Activated CD4-positive, alpha-beta T cell treated with anti-CD3 and anti-CD28 coated beads for 4 hours (primary cell): ENCODE results near the gene PHF19.

Experiments used
- DNase-seq, 2 donors: peaks; one replicate each; pipeline ENCODE4 v3.0.0-alpha.2; 2020

PHF19 gene

DNA sequence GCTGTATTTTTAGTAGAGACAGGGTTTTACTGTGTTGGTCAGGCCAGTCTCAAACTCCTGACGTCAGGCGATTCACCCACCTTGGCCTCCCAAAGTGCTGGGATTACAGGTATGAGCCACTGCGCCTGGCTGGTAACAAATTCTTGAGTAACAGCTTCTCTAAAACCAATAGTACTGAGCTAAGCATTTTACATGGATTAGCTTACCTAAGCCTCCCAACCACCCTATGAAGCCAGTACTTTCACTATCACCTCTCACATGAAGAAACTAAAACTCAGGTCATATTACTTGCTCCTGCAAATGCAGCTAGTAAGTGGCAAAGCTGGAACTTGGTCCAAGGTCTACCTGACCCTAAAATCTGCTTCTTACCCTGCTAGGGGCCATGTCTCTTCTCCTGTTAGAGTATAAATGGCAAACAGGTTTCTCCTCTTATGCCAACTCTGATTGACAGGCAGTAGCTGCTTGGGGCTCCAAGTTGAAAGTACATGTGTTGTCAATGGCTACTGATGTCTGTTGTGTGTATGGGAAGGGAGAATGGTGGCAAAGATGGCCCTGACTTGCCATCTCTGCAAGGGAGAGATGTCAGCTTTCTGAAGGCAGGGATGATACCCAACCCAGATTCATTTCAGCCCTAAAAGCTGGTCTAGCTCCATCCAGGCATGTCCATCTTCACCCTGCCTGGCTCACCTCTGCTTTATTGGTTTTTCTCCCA lies 4.0 kb downstream of the PHF19 start:
- DNase-seq, result no peak

DNA sequence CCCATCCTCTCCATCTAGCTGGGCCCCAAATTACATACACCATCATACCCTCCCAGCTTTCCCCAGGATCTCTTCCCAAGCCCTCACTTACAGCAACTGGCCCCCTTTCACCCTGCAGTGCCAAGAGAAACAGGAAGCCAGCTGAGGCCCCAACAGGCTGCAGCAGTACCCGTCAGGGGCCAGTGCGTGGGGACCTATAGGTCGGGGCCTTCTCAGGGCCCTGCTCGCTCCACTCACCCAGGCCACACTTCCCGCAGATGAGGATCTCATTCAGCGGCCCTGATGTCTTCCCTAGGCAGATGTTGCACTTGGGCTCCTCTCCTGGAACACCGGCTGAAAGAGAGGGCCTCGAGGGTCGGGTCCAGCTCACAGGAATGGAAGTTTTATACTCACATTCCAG lies 6.8 kb downstream of the PHF19 start:
- DNase-seq, result no peak

DNA sequence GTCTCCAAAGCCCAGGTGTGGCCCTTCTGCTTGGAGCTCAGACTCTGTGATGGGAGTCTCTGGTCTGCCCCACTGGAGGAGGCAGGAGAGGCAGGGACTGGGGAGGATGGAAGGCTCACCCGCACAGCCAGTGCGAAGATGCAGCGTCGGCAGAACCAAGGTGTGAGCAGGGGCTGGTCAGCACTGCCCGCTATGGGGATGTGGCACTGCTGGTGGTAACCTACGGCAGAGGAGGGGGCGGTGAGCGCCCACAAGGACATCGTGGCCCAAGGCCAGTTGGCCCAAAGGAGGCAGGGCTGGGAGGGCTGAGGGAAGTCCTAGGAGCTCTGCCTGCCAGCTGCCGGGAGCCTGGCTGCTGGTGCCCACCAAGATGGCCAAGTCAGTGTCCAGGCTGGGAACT lies 7.3 kb downstream of the PHF19 start:
- no peak for DNase-seq

DNA sequence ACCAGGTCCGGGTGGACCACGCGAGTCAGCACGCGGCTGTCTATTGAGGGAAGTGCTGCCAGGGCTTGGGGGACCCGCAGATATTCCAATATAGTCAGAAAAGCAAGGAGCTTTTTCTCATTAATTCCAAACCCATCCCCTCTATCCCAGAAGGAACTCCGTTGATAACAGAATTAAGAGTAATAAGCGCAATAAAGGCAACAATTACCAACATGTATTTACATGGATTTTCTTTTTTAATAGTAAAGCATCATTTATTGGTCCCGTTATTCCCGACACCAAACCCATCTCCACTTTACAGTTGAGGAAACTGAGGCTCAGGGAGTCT lies 7.7 kb downstream of the PHF19 start:
- DNase-seq, result no peak

DNA sequence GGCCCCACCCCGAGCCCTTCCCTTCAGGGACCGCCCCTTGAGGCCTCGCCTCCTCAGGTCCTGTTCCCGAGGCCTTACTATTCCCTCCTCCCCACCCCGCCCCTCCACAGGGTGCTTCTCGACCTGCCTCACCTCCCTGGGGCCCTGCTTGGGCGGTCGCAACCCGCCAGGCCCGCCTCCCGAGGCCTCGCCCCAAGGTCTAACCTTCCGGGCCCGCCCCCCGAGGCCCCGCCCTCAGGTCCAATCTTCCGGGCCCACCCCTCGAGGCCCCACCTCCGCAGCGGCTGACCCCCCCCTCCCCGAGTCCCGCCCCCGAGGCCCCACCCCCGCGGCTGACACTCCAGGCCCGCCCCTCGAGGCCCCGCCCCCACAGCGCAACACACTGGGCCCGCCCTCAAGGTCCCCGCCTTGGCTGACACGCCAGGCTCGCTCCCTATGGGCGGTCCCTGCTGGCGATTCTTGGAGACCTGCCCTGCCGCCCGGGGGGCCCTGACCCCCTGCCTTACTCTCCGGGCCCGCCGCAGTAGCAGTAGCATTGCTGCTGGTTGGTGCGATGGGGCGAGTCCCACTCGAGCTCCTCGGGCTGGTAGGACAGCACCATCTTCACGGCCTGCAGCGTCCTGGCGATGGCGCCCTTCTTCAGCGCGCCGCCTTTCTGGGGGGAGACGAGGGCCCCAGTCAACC lies 8.2 kb downstream of the PHF19 start:
- peak; percentile 97 to 99 for DNase-seq

DNA sequence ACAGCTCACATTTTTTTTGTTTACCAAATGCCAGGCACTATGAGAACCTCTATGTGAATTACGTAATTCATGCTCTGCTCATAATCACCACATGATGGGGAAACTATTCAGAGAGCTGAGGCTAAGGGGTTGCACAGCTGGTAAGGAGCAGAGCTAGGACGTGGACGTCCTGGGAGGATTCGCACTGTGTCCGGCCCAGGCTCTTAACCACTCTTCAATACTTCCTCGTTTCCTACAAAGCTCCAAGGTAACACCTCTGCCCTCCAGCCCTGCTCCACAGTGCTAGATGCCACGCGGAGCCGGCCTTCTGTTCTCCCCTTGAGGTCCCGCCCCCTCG lies 8.7 kb downstream of the PHF19 start:
- DNase-seq, result no peak

DNA sequence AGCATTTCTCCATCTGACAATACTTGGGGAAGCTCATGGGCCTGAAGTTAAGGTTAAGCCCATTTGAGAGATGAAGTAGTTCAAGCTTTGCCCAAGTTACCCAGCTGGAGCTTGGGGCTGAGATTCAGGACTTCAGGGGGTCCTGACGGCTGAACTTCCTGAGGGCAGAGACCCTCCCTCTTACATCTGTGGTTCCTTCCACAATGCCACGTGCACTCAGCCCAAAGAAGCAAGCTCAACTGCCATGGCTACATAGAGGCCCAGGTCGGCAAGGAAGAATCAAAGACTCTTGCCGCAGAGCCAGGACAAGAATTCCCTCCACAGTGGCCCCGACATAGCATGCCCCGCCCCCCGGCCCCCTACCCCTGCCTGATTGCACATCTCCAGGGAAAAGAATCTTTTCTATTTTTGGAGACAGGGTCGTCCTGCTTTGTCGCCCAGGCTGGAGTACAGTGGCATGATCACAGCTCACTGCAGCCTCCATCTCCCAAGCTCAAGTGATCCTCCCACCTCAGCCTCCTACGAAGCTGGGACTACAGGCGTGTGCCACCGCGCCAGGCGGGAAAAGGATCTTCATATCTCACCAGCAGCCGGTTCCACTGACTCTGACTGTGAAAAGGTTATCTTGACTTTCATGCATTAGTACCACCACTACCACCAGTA lies 9.2 kb downstream of the PHF19 start:
- DNase-seq, result no peak

DNA sequence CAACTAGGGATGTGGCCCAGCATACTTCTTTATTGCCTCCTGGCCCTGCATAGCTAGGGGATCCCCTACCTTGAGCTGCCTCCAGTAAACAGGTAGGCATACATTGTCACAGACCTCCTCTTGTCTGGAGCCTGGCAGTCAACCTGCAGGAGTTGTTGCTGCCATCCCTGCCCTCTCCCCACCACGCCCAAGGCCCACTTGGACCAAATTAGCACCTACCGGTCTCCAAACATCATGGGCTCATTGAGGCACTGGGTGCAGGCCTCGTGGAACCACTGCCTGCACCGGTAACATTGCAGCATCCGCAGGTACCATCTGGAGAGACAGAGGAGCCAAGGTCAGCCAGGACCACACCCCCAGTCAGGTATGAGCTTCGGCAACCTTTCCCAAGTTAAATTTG lies 10.3 kb downstream of the PHF19 start:
- no peak for DNase-seq

DNA sequence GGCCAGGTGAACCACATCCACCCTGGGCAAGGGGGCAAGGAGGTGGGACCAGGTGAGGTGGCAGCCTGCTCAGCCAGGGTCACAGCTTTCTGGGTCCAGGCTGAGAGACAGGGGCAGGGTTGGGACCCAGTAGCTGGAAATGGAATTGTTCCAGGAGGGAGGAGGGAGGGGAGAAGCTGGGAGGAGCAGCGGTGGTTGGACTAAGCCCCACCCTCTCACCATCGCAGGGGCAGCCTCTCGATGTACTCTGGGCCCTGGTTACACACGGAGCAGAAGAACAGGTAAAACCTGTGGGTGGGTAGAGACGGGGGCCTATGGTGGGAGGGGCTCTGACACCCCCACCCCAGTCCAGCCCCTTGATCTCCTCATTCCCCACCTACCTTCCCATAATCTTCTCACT lies 11.2 kb downstream of the PHF19 start:
- no peak for DNase-seq

DNA sequence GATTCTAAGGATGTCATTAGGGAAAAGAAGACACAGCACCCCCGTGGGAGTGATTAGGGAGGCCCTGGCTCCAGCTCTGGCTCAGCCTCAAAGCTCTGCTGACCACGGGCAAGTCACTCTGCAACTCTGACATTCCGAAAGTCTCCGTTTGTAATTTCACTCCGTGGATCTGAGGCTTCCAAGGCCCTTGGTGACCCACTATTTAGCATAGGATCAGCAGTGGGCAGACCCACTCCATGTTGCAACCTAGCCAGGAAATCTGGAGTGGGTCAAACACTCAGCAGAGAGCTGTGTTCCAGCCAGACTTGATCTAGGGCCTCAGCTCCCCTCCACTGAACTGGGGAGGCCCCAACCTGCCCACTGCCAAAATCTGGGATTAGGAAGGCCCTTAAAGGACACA lies 11.8 kb downstream of the PHF19 start:
- DNase-seq, result no peak

DNA sequence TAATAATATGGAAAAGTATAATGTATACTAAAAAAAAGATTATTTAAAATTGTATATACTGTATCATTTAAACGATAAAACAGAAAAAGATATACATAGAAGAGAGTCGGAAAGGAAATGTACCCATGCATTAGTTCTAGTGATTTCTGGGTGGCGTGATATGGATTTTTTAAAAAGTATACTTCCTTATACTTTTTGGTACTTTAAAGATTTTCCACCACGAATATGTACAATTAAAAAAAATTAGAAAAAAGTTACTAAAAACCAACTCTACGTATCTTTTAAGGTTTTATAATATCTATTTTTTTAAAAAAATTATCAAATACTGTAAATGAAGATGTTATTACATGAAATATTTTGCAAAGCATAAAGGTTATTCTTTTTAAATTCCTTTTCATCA lies 12.3 kb downstream of the PHF19 start:
- DNase-seq, result no peak

DNA sequence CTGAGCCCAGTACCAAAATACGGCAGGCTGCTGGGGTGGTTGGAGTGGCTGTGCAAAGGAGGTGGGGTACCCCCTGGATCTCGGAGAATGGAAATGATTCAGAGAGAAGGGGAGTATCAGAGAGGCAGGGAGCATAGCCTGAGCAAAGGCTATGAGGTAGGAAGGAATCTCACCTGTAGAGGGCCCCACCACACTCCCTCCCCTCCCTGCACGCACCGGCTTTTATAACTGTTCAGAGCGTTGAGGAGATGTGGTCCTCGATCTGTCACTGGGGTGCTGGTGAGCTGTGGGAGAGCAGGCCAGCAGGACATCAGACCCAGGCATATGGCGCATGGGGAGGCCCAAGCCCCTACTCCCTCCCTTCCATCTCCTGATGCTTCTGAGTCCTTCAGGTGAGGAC lies 13.2 kb downstream of the PHF19 start:
- DNase-seq, result no peak

DNA sequence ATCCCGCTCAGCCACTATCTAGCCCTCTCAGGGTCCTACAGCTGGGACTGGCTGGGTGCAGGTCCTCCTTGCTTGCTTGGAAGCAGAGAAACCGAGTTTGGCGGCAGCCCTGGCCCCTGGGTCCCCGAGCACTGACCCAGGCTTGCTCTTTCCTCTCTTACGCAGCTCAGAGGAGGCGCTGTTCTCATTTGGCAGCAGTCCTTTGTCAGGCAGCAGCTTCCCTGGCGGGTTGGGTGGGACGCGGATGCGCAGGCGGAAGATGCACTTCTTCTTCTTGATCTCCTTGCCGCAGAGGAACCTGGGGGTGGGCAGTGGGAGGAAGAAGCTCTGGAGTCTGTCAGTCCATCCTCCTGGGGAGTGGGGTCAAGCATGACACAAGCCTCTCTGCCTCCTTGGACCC lies 14.5 kb downstream of the PHF19 start:
- DNase-seq, result no peak

DNA sequence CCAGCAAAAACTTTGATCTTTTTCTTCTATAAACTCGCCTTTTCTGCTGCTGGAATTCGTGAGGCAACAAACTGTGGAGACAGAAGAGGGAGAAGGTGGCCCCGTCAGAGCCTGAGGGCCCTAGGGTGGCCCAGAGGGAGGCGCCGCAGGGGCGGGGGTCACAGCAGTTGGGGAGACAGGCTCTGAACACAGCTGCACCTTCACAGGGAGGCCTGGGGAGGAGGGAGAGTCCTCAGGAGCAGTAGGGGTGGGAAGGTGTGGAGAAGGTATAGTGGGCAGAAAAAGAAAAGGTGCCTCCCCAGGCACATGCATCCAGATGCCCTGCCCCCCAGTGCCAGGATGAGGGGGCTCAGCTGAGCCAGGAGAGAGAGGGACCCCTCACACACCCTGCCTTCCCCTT lies 15.1 kb downstream of the PHF19 start:
- no peak for DNase-seq

DNA sequence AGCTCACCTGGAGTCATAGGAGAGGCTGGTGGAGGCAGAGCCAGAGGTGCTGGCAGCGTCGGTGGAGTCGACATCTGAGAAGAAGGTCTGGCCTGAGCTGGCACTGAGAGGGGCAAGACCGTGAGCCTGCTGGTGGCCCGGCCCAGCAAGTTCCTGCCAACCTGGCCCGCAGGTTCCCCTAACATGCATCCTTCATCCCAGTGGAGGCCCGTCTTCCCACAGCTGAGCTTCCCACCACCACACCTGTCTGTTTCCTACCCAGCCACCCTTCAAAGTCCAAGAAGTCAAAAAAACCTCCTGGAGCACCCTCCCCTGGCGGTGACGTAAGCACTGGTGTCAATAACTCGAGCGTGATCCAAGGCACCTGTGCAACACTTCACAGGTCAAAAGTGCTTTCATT lies 16.9 kb downstream of the PHF19 start:
- DNase-seq, result no peak

DNA sequence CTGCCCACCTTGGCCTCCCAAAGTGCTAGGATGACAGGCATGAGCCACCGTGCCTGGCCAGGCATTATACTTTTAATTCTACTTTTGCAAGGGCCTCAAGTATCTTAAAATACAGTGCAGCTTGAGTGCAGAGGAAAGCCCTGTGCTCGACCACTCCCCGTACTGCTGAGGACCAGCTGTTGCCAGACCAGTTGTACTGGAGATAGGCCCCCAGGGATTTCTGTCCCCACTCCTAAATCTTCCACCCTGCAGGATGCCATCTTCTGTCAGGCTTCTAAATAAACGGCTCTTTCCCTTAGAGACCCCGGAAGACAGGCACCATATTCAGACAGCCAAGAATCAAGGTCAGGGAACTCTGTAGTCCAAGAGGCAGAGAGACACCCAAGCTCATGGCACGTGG lies 17.6 kb downstream of the PHF19 start:
- DNase-seq, result no peak

DNA sequence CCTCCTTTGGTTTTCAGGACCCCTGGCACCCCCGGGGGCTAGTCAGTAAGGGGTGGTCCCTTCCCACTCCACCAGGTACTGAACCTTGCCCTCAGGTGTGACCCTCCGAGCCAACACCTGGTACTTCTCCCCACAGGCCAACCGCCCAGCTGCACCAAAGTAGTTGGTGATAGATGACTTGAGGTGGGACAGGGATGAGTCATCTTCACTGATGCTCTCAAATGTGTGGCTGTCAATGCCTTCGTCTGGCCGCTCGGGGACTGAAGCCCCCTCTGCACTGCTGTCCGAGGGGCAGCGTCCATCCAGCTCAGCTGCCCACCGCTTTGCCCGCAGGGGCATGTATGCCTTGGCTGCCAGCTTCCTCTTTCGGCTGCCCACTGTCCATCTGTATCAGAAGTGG lies 19.1 kb downstream of the PHF19 start:
- no peak for DNase-seq

DNA sequence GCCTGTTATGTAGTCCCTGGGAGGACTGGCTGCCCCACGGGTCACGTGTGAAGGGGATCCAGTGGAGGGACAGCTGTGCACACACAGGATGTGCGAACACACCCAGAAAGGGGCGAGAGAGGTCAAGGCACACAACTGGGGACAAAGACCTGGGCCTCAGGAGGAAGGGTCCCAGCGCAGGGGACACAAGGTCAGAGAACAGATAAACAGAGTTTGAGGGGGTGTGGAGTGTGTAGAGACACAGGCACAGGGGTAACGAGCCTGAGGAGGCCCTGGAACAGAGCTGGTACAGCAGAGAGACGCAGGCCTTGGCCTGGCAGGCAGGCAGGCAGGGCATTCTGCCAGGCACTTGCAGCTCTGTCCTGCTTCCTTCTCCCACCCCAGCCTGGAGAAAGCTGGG lies 19.5 kb downstream of the PHF19 start:
- DNase-seq, result no peak

DNA sequence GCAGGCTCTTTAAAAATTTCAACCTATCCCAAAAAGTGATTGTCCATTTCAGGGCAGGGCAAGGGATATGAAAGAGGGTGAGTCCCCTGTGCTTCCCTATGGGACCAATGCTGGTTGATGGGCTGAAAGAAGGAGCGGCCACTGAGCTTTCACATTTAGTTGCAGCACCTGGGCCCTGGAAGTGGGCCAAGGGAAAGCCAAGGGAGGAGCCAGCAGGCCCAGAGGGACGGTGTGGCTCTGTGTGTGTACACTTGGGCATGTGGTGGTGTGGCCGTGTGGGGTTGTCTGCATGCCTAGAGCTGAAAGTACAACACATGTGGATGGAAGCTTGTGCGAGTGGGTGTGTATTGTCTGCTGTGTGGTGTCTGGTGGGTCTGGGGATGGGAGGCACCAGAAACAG lies 20.3 kb downstream of the PHF19 start:
- no peak for DNase-seq

DNA sequence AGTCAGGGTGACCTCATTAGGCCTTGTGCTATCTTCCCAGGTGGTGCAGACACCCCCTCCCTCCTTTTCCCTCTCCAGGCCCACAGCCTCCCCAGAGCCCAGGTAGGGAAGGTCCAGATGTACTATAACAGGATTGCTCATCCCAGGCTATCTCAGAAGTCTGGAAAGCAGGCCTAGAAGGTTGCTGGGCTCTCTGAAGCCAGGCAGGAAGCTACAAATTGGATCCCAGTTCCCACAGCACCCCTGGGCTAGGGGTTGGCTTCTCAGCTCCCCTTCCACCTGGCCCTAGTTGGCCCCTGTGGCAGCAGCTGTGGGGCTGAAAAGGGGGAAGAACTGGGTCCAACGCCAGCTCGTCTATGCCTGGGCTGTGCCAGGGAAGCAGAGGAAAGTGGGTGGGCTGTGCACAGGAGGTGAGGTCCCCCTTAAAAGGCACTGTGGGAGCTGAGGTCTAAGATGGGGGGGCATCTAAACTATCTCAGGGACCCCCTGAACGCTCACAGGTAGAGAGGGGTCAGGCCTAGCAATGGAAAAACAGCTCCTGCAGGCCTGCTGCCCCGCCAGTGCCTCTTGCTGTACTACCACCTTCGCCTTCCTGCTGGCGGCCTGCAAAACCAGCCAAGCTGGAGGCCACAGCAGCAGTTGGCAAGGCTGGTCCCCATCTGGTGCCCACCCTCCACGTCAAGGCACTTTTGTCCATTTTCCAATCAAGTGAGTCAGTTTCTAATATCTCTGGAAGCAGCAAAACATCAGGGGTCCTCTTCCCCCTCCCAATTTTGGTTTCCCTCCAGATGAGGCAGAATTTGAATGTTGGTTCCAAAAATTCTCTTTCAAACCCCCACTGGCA lies 20.9 kb downstream of the PHF19 start:
- DNase-seq, result no peak

DNA sequence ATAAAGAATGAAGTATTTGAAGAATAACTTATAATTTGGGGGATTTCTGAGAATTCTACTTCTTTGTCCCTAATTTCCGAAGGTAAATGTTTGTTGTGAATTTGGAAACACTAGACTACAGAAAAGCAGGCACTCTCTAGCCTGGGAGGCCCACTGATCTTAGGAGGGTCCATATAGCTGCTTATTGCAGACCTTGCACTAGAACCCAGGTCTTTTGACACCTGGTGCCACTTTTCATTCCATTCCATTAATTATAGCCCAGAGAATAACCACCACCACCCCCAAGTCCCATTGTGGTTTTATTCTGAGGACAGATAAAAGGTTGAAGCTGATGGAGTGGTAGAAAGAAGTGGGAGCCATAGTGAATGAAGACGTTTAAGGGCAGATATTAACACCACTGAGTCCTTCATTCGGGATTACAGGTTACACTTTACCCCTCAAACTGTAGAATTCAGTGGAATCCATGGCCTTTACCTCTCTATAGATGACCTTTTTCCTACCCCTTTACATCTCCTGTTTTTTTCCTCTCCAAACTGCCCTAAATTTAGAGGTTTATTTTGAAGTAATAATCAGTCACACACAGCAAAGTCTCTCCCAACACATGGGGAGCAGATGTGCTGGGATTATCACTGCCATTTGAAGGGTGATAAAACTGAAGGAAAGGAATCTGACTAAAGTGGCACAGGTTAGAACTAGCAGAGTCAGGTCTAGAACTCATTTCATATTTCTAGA lies 22.2 kb downstream of the PHF19 start:
- no peak for DNase-seq

DNA sequence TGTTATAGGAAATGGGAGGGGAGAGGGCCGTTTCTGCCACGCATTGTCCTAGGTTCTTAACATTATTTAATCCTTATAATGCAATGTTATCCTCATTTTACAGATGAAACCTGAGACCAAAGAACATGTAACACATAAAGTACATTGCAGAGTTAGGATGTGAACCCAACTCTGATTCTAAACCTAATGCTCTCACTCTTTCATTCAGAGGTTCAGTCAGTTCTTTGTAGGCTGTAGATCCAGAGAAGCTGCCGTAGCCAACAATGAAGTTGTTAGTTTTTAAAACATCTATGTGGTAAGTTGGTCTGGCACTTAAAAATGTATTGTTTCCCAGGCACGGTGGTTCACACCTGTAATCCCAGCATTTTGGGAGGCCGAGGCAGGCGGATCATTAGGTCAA lies 23.8 kb downstream of the PHF19 start:
- DNase-seq, result no peak
